ENCODE measurements around the gene HSPA4.

Gene HSPA4

GRCh38 chr5:133144245-133144981, 92.6 kb downstream of the HSPA4 start:
- Histone ChIP-seq H4K20me1 (ENCODE audit: insufficient read depth, low read length, poor library complexity, severe bottlenecking) (no peaks in the 10 kb centered on the region), H3K36me3 (ENCODE audit: insufficient read depth, low read length) (no peaks in the 10 kb centered on the region), H3K4me3 (ENCODE audit: low read length, poor library complexity, severe bottlenecking) (no peak overlapping the region), H3K4me2 (ENCODE audit: low read depth, low read length, poor library complexity, severe bottlenecking) (no peak overlapping the region), H3K4me1 (ENCODE audit: insufficient read depth, low read length, poor library complexity, severe bottlenecking) (peaks cover 11% of the 10 kb centered on the region), H3K79me2 (ENCODE audit: insufficient read depth, low read length) (no peaks in the 10 kb centered on the region), H3K27me3 (ENCODE audit: insufficient read depth, low read length, poor library complexity, severe bottlenecking) (no peaks in the 10 kb centered on the region), H3K9me3 (ENCODE audit: insufficient read depth, low read depth, low read length) (no peaks in the 10 kb centered on the region), H3K9ac (ENCODE audit: low read depth, low read length, poor library complexity, severe bottlenecking) (no peak overlapping the region), H2AFZ (ENCODE audit: low read length) (no peak overlapping the region), H3K9me2 (replicated peaks; ENCODE audit: low read depth, low read length) (no peaks in the 10 kb centered on the region), H3F3A (ENCODE audit: low read depth) (no peaks in the 10 kb centered on the region)
- TF ChIP-seq CTCF (conservative IDR thresholded peaks at IDR 0.05; ENCODE audit: low read length) (no peak), EZH2phosphoT487 (IDR thresholded peaks at IDR 0.05; ENCODE audit: borderline replicate concordance) (no peak)

- no peaks in the 10 kb centered on the region for H3K9me3 ChIP-seq (ENCODE audit: insufficient read depth, low read depth, low read length)
- peaks cover 11% of the 10 kb centered on the region for H3K4me1 ChIP-seq (ENCODE audit: insufficient read depth, low read length, poor library complexity, severe bottlenecking)
- H2AFZ ChIP-seq (ENCODE audit: low read length), result no peak overlapping the region
- no peak overlapping the region for H3K4me3 ChIP-seq (ENCODE audit: low read length, poor library complexity, severe bottlenecking)
- H3K9me2 ChIP-seq (replicated peaks; ENCODE audit: low read depth, low read length), result no peaks in the 10 kb centered on the region
- no peak overlapping the region for H3K4me2 ChIP-seq (ENCODE audit: low read depth, low read length, poor library complexity, severe bottlenecking)
- no peaks in the 10 kb centered on the region for H3F3A ChIP-seq (ENCODE audit: low read depth)
- H3K27me3 ChIP-seq (ENCODE audit: insufficient read depth, low read length, poor library complexity, severe bottlenecking), result no peaks in the 10 kb centered on the region
- H4K20me1 ChIP-seq (ENCODE audit: insufficient read depth, low read length, poor library complexity, severe bottlenecking), result no peaks in the 10 kb centered on the region
- no peaks in the 10 kb centered on the region for H3K36me3 ChIP-seq (ENCODE audit: insufficient read depth, low read length)
- TF ChIP-seq CTCF (conservative IDR thresholded peaks at IDR 0.05; ENCODE audit: low read length) (no peak), EZH2phosphoT487 (IDR thresholded peaks at IDR 0.05; ENCODE audit: borderline replicate concordance) (no peak)
- no peak overlapping the region for H3K9ac ChIP-seq (ENCODE audit: low read depth, low read length, poor library complexity, severe bottlenecking)
- no peaks in the 10 kb centered on the region for H3K79me2 ChIP-seq (ENCODE audit: insufficient read depth, low read length)
Measured at GRCh38 chr5:133145436-133146170, 93.8 kb downstream of the HSPA4 start.

- H3K79me2 ChIP-seq (ENCODE audit: insufficient read depth, low read length), result no peaks in the 10 kb centered on the region
- no peaks in the 10 kb centered on the region for H3K9me2 ChIP-seq (replicated peaks; ENCODE audit: low read depth, low read length)
- no peaks in the 10 kb centered on the region for H3K9me3 ChIP-seq (ENCODE audit: insufficient read depth, low read depth, low read length)
- peaks cover 11% of the 10 kb centered on the region for H3K4me1 ChIP-seq (ENCODE audit: insufficient read depth, low read length, poor library complexity, severe bottlenecking)
- H3K27me3 ChIP-seq (ENCODE audit: insufficient read depth, low read length, poor library complexity, severe bottlenecking), result no peaks in the 10 kb centered on the region
- H4K20me1 ChIP-seq (ENCODE audit: insufficient read depth, low read length, poor library complexity, severe bottlenecking), result no peaks in the 10 kb centered on the region
- H3K4me2 ChIP-seq (ENCODE audit: low read depth, low read length, poor library complexity, severe bottlenecking), result no peak overlapping the region
- H3K36me3 ChIP-seq (ENCODE audit: insufficient read depth, low read length), result no peaks in the 10 kb centered on the region
- no peak overlapping the region for H3K9ac ChIP-seq (ENCODE audit: low read depth, low read length, poor library complexity, severe bottlenecking)
- H2AFZ ChIP-seq (ENCODE audit: low read length), result no peak overlapping the region
- TF ChIP-seq EZH2phosphoT487 (IDR thresholded peaks at IDR 0.05; ENCODE audit: borderline replicate concordance) (no peak), CTCF (conservative IDR thresholded peaks at IDR 0.05; ENCODE audit: low read length) (no peak)
- no peaks in the 10 kb centered on the region for H3F3A ChIP-seq (ENCODE audit: low read depth)
- H3K4me3 ChIP-seq (ENCODE audit: low read length, poor library complexity, severe bottlenecking), result no peak overlapping the region
Measured at GRCh38 chr5:133147411-133147810, 95.6 kb downstream of the HSPA4 start.
